Stimulated activated CD8-positive, alpha-beta memory T cell treated with anti-CD3 and anti-CD28 coated beads, Interleukin-4, amount 100 ng/mL, for 24 hours (primary cell): ENCODE data around the gene PCMTD2.
"Not testable (repeated sequence)": the region's sequence is repeated elsewhere in the genome, so short reads cannot be mapped to it uniquely, and the experiment has no call there.

Source experiments
- DNase-seq: peaks from one replicate; pipeline ENCODE4 v3.0.0-alpha.2; 2020; ENCODE audit warnings: low read depth

PCMTD2 gene

DNA sequence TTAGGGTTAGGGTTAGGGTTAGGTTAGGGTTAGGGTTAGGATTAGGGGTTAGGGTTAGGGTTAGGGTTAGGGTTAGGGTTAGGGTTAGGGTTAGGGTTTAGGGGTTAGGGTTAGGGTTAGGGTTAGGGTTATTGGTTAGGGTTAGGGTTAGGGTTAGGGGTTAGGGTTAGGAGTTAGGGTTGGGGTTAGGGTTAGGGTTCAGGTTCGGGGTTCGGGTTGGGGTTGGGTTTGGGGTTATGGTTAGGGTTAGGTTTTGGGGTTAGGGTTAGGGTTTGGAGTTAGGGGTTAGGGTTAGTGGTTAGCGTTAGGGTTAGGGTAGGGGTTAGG is 31.7 kb downstream of the PCMTD2 start:
- not testable (repeated sequence) for DNase-seq

DNA sequence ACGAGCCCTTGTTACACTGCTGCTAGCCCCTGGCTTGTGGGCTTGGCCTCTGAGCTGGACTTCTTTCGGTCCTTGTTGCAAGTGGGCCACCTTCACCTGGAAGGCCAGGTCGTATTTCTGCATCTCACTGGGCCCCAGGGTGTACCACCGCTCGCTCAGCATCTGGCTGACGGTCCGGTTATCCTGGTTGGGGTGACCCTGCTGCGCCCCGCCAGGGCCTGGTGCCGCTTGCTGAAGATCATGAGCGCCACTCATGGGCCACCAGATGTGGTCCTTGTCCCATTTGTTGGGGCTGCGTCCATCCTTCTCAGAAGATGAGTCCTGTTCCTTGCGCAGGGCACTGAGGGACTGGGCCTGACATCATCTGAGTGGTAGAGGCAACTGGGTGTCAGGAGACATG is 36.6 kb downstream of the PCMTD2 start:
- not testable (repeated sequence) for DNase-seq

DNA sequence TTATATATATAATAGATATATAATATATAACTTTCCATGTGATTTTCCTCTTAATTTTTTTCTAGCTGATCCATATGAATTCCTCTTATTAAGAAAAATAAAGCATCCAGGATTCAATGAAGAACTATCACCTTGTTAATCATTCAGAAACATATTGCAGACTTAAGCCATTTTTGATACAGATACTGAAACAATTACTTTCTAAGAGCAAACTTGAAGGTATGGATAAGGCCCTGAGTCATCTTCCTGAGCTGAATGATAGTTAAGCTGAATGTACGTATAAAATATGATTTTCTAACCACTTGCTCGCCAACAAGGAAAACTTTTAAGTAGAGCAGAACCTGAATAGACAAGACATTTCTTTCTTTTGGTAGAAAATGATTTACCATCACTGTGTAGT is 47.5 kb downstream of the PCMTD2 start:
- not testable (repeated sequence) for DNase-seq

DNA sequence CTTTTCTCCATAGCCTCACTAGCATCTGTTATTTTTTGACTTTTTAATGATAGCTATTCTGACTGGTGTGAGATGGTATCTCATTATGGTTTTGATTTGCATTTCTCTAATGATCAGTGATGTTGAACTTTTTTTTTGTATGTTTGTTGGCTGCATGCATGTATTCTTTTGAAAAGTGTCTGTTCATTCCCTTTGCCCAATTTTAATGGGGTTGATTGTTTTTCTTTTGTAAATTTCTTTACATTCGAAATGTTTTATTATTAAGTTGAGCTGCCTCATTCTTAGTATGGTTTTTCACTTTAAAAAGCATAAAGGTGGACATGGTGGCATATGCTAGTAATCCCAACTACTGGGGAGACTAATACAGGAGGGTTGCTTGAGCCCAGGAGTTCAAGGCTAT is 58.2 kb downstream of the PCMTD2 start:
- not testable (repeated sequence) for DNase-seq

DNA sequence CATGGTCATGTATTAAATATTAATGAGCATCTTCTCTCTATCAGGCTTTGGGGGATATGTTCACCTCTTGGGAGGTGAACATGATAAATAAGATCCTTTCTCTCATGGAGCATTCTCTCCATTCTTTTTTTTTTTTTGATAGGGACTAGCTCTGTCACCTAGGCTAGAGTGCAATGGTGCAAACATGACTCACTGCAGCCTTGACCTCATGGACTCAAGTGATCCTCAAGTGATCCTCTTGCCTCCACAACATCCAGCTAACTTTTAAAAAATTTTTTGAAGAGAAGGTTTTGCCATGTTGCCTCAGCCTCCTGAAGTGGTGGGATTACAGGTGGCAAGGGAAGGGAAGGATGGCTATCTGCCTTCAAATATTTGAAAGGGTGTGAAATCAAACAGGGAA is 59.8 kb downstream of the PCMTD2 start:
- DNase-seq: not testable (repeated sequence)

DNA sequence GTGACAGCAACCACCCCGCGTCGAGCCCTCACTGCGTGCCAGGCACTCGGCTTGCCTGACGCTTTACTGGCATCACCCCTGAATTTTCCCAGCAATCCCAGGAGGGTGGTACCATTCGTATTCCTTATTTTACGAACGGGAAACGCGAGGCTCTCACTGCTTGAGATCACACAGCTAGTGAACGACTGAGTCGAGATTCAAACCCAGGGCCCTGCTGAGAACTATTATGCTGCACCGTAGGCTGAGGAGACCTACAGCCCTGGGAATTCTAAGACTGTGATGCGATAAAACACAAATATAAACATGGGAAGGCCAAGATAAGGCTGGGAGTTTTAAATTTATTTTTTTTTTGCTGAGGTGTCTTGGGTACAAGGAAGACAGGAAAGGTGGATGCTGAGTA is 60.3 kb downstream of the PCMTD2 start:
- not testable (repeated sequence) for DNase-seq

DNA sequence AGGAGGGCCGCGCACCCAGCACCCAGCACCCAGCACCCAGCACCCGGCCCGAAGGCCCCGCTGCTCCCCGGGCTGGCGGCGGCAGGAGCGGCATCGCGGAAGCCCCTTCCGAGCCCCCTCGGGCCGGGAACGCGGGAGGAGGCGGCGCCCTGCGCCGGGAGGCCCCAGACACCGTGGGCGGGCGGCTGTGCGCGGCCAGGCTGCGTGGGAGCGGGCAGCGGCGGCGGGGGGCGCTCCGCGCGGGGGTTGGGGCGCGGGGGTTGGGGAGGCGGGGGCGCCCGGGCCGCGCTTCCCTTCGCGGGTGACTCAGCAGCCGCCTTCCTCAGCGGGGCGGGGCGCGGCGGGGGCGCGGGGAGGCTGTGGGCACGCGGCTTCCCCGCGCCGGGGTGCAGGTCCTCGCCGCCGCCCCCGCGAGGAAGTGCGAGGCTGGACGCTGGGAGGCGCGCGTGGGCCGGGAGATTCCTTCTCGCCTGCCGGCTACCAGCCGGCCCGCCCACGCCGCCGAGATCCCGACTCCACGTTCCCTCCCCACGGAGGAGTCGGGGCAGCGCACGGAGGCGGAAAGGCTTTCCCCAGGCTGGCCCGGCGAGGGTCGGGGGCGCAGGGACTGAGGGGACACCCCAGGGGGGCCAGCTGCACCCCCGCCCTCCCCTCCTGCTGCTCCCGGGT is 61.0 kb downstream of the PCMTD2 start:
- DNase-seq: peak; percentile 12

DNA sequence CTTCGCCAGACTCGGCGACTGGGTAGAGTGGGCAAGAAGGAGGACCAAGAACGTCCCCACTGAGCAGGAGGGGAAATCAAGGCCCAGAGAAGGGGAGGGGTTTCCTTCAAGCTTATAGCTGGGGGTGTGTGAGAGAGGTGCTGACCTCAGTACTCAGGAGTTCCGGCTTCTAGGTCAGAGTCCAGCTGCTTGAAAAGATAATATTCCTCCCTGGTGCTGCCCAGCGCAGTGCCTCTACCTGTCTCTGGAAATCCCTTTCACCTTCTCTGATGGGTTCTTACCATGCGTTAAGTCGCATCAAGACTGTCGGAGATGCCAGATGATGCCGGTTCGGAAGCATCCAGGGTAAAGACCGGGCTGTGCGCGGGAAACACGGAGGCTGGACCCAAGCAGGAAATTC is 61.8 kb downstream of the PCMTD2 start:
- not testable (repeated sequence) for DNase-seq

DNA sequence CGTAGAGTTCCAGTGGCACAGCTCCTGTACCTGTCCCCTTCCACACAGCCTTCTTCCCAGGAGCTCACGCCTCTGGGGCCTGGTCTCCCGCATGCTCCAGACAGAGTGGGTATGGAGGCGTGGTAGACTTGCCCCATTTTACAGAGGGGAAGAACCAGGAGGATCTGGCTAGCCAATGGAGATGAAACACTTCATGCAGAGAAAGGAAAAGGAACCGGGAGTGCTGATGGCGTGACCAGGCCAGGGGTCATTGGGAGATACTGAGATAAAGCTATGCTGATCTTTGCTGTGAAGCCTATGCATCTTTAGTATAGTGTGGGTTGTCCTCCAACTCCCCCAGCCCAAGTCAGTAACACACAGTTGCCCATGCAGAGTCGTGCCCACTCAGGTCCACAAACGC is 62.5 kb downstream of the PCMTD2 start:
- not testable (repeated sequence) for DNase-seq

DNA sequence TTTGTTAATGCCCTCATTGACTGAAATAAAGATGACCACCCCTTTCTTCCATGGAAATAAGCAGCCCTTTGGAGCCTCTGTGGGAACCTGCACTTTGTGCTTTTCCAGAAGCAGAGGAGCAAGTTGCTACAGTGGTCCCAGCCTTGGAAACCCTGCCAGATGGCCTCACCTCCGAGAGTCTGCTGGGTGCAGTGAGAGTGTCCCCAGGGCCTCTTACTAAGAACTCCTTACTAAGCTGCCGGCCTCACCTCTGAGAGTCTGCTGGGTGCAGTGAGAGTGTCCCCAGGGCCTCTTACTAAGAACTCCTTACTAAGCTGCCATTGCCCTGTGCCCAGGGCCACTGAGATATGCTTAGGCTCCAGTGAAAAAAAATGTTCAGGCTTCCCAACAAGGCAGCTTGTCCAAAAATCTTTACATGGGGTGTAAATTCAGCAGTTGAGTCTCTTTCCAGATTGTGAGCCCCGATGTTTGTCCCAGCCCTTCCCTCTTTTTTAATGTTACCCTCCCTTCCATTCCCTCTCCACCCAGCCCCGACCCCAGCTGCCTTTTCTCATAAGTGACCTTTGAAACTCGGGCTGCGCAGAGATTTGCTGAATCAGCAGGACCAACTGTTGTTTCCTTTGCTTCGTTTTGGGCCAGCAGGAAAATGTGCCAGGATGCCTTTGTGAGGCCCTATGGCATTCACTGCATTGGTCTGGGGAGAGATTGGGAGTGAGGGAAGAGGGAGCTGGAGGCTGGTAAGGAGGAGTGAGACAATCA is 66.7 kb downstream of the PCMTD2 start:
- not testable (repeated sequence) for DNase-seq
